GM12872 (cell line): Measurements from ENCODE around the gene MIEN1.

Experiments used
- TF ChIP-seq, protein P1 (sequence below): IDR thresholded peaks from 3 replicates; pipeline ENCODE4 v1.5.1; 2011; ENCODE audit warnings: low read depth, mild to moderate bottlenecking, low read length, moderate library complexity; ENCODE audit not compliant: insufficient read depth

MIEN1 gene

GRCh38 chr17:39740357-39741111 lies 10.2 kb upstream of the MIEN1 start:
- TF ChIP-seq, protein P1, sequence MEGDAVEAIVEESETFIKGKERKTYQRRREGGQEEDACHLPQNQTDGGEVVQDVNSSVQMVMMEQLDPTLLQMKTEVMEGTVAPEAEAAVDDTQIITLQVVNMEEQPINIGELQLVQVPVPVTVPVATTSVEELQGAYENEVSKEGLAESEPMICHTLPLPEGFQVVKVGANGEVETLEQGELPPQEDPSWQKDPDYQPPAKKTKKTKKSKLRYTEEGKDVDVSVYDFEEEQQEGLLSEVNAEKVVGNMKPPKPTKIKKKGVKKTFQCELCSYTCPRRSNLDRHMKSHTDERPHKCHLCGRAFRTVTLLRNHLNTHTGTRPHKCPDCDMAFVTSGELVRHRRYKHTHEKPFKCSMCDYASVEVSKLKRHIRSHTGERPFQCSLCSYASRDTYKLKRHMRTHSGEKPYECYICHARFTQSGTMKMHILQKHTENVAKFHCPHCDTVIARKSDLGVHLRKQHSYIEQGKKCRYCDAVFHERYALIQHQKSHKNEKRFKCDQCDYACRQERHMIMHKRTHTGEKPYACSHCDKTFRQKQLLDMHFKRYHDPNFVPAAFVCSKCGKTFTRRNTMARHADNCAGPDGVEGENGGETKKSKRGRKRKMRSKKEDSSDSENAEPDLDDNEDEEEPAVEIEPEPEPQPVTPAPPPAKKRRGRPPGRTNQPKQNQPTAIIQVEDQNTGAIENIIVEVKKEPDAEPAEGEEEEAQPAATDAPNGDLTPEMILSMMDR = no peak

GRCh38 chr17:39739885-39740356 lies 9.6 kb upstream of the MIEN1 start:
- TF ChIP-seq, protein P1 = no peak

GRCh38 chr17:39738983-39739884 lies 8.9 kb upstream of the MIEN1 start:
- TF ChIP-seq, protein P1 = no peak

DNA sequence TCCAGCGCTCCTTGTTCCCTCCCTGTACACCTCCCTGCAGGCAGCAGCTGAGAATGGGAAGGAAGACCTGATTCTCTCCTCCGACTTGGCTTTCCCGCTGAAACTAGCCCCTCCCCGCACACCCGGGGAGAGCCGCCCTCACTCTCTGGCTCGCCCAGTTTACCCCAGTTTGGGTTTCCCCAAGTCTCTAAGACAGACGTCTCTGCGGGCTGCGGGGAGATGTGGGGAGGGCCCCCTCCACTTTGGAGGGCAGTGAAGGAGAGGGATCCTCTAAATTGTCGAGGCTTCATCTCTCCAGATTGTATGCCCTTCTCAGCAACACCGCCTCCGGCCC lies 8.2 kb upstream of the MIEN1 start:
- TF ChIP-seq, protein P1 = no peak

DNA sequence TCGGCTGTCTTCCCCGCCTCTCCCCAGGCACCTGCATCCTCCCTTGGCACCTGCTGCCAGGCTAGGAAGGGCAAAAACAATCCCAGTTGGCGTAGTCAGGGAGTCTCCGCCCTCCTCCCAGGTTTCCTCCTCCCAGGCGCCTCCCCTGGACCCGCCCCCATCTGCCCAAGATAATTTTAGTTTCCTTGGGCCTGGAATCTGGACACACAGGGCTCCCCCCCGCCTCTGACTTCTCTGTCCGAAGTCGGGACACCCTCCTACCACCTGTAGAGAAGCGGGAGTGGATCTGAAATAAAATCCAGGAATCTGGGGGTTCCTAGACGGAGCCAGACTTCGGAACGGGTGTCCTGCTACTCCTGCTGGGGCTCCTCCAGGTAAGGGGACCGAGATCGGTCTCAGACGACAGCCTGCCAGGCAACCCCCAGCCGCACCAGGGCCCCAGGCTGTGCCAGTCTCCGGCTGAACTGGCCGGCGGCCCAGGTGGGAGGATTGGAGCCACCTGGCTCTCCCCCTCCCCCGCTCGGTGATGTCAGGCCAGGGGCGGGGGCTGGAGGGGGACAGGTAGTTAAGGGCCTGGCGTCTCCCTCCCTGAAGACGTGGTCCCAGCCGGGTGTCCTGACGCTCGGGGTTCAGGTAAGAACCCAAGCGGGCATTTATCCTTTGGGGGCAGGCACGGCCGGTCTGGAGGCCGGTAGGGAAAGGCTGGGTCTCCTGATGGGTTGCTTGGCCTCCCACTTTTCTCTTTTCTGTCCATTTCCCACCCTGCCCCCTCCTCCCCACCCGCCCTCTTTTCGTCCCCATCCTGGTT lies 7.6 kb upstream of the MIEN1 start, which contains the start of gene GRB7:
TSS of gene GRB7 (plus strand) at position 179 of the 808 bp plus-strand sequence. CDS start 4,364 bp downstream, outside the sequence.
- TF ChIP-seq, protein P1 = no peak

GRCh38 chr17:39737206-39737759 lies 7.0 kb upstream of the MIEN1 start:
- TF ChIP-seq, protein P1 = no peak
